DMS114 treated with DMSO at 0.1 percent for 48 hours (cell line): ENCODE measurements around the gene MAMDC4.

Experiments used
- DNase-seq: peaks from one replicate; lab custom pipeline; 2025; ENCODE audit not compliant: unreplicated experiment; lab: John Stamatoyannopoulos, UW

MAMDC4 gene

DNA sequence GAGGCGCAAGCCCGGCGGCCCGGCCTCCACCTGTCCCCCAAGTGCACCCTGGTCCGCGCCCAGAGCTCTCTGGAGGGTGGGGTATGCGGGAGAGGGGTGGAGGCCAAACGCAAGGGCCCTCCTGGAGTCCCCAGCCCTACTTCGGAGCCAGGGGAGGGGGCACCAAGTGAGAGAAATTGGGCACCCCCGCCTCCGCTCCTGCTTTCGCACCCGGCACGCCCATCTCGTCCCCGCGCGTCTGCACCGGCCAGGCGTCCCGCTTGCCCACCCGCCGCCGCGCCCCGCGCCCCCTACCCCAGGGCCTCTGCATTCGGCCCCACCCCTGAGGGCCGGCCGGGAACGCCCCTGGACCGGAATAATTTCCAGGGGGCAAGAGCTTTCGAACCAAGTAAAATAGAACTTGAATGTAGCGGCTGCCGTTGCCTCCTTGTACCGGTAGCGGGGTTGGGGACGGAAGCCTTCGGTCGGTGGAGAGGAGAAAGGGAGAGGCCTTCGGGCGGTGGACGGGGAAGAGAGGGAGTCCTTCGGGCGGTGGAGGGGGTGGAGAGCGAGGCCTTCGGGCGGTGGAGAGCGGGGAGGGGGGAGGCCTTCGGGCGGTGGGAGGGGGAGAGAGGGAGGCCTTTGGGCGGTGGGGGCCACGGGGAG, 3.6 kb upstream of the MAMDC4 start:
- peak; percentile 54 for DNase-seq

DNA sequence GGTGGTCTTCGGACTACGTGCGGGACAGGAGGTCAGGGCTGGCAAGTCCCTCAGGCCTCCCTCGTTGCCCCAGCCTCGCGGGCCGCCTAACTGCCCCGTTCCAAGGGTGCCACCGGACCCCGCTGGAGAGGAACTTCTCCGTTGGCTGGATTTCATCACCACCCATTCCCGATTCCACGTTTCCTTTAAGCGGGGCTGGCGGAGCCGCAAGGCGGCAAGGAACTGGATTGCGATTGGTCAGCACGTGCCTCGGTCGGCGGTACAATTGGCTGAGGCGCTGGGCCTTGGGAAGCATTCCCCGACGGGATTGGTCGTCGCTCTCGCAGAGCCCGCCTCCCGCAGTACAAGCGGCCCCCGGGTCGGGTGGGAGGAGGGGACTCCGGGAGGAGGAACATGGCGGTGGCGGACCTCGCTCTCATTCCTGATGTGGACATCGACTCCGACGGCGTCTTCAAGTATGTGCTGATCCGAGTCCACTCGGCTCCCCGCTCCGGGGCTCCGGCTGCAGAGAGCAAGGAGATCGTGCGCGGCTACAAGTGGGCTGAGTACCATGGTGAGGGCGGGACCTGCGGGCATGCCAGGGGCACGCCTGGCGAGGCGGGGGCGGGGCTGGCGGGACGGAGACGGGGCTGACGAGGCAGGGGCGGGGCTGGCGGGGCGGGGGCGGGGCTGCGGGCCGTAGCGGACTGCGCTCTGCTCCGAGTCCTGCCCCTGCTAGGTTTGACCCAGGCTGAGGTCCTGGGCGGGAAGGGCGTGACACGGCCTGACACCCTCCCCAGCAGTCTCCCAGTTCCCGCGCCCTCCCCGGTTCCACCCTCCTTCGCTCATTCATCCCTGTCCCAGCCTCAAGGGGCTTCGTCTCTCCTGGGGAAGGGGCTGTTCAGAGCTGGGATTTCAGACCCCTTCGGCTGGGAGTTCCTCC, 2.8 kb upstream of the MAMDC4 start, which contains the start of gene PHPT1:
PHPT1 (plus strand) TSS at position 372 of the 922 bp plus-strand sequence; CDS start at position 394, 22 bp downstream.
- DNase-seq, result peak; percentile 94

DNA sequence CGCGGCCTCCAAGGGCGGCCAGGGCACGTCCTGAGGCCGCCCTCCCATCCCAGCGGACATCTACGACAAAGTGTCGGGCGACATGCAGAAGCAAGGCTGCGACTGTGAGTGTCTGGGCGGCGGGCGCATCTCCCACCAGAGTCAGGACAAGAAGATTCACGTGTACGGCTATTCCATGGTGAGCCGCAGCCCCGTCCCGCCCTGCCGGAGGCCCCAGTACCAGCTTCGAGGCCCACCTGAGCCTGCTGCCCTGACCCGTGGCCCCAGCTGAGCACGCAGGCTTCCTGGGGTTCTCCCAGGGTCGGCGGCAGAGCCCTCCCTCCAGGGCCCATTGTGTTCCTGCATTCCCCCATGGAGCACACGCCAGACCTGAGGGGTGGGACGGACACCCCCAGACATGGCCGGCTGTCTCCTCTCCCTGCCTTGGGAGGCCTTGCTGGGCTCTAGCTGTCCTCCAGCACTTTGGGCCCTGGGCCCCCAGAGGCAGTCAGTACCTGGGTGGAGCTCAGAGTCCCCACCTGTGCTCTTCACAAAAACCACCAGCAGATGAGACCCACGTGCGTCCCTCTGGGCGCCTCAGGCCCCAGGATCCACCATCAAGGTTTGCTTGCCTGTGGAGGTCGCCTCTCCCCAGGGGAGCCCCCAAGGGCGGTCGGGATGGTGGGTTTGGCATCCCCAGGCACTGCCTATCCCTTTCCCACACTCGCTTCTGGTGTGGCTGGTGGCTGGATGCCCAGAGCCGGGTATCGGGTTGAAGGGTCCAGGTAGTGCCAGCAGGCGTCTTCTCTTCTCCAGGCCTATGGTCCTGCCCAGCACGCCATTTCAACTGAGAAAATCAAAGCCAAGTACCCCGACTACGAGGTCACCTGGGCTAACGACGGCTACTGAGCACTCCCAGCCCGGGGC, 1.9 kb upstream of the MAMDC4 start:
- DNase-seq, result no peak

DNA sequence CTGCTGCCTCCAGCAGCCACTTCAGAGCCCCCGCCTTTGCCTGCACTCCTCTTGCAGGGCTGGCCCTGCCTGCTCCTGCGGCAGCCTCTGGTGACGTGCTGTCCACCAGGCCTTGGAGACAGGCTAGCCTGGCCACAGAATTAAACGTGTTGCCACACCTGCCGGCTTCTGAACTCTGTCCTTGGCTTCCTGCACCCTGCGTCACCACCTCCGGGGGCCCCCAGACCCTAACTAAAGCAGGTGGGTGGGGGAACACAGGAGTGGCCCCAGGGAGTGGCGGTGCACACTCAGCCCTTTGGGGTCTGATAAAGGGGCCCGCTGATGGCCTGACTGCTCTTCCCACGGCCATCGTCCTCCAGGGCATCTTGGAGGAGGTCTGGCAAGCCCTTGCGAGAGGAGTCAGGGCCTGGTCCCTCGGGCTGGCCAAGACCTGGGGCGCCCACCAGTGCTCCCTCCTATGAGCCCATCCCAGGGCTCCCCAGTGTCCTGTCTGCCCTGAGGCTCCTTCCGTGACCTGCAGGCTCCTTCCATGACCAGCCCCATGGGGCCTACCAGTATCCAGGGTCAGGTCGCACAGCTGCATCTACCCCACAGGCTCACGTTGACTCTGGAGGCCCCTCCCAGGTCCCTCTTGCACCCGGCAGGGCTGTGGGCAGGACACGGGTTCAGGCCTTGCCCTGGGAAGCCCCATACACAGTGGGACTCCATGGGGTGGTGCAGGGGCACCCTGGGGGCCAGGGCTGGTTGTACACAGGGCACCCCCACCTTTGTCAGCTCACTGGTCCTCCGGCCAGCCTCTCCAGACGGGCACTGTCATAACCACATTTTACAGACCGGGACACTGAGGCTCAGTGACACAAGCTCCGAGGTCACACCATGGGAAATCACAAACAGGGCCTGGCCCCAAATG, 1.0 kb upstream of the MAMDC4 start:
- DNase-seq, result no peak

DNA sequence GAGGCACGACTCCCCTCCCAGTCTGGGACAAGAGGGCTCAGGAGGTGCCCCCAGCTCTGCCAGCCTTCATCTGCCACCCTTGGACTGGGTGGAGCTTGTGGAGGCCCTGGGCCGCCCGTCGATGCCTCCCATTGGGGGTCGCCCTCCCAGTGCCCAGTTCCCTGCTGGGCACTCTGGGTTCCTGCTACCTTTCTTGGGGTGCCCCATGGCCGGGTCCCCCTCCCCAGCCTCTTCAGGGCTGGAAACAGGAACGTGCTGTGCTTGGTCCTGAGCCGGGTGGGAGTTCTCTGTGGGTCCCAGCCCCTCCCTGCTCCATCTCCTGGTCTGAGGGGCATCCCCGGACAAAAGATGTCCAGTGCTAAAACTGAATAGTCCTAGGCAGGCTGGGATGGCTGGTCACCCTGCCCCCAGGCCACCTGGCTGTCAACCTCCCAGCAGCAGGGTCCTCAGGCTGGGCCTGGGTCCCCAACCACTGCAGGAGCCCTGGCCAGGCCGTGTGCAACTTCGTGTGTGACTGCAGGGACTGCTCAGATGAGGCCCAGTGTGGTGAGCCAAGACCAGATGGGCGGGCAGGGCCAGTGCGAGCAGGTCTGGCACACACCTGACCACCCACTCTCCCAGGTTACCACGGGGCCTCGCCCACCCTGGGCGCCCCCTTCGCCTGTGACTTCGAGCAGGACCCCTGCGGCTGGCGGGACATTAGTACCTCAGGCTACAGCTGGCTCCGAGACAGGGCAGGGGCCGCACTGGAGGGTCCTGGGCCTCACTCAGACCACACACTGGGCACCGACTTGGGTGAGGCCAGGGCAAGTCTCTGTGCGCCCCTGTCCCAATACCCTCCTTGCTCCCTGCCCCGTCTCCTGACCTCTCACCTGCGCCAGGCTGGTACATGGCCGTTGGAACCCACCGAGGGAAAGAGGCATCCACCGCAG, 784 bp downstream of the MAMDC4 start:
- DNase-seq, result no peak

DNA sequence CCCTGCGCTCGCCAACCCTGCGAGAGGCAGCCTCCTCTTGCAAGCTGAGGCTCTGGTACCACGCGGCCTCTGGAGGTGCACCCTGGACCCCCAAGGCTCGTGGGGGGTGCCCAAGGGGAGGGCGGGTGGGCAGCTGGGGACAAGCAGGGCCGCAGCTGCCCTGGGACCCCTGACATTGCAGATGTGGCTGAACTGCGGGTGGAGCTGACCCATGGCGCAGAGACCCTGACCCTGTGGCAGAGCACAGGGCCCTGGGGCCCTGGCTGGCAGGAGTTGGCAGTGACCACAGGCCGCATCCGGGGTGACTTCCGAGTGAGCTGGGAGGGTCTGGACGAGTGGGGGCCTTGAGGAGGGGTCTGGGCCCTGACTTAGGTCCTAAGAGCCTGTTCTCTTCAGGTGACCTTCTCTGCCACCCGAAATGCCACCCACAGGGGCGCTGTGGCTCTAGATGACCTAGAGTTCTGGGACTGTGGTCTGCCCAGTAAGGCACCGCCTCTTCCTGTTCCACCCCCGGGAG, 1.5 kb downstream of the MAMDC4 start:
- no peak for DNase-seq

DNA sequence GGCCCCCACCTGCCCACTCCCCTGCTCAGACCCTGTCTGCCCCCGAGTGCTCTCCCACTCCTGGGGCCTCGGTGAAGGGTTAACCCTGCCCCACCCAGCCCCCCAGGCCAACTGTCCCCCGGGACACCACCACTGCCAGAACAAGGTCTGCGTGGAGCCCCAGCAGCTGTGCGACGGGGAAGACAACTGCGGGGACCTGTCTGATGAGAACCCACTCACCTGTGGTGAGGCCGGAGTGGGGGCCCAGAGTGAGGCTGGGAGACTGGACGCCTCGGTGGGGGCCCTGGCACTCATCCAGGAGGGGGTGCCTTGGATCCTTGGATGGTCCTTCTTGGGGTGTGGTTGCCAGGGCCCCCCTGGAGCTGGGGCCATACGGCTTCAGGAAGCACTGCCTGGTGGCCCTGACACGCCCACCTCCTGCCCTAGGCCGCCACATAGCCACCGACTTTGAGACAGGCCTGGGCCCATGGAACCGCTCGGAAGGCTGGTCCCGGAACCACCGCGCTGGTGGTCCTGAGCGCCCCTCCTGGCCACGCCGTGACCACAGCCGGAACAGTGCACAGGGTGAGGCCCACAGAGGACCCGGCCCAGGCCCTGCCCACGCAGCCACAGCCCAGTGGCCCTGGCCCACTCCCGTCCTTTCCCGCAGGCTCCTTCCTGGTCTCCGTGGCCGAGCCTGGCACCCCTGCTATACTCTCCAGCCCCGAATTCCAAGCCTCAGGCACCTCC, 2.1 kb downstream of the MAMDC4 start:
- no peak for DNase-seq

DNA sequence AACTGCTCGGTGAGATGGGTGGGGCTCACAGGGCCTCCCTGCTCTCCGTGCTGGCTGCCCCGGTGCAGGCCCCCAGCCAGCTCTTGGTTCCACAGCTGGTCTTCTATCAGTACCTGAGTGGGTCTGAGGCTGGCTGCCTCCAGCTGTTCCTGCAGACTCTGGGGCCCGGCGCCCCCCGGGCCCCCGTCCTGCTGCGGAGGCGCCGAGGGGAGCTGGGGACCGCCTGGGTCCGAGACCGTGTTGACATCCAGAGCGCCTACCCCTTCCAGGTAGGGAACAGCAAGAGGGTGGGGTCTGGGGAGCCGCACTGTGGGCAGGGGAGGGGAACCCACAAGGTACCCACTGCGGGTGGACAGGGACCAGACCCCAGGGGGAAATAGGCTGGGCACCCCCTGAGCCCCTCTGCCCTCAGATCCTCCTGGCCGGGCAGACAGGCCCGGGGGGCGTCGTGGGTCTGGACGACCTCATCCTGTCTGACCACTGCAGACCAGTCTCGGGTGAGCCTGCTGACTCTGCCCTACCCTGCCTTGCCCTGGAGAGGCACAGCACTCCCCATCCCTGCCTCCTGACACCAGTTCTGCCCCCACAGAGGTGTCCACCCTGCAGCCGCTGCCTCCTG, 2.8 kb downstream of the MAMDC4 start:
- DNase-seq, result no peak

DNA sequence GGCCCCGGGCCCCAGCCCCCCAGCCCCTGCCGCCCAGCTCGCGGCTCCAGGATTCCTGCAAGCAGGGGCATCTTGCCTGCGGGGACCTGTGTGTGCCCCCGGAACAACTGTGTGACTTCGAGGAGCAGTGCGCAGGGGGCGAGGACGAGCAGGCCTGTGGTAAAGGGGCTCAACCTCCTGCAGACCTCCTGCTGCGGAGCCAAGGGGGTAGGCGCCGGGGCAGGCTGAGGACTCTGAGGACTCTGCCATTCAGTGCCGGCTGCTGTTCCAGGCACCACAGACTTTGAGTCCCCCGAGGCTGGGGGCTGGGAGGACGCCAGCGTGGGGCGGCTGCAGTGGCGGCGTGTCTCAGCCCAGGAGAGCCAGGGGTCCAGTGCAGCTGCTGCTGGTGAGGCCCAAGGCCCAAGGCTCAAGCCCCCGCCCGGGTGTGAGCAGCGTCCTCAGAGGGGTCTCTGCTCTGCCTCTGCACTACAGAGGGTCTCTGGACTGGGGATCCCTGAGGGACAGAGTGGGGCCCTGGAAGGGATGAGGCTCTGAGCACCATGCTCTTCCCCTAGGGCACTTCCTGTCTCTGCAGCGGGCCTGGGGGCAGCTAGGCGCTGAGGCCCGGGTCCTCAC, 3.4 kb downstream of the MAMDC4 start:
- no peak for DNase-seq

DNA sequence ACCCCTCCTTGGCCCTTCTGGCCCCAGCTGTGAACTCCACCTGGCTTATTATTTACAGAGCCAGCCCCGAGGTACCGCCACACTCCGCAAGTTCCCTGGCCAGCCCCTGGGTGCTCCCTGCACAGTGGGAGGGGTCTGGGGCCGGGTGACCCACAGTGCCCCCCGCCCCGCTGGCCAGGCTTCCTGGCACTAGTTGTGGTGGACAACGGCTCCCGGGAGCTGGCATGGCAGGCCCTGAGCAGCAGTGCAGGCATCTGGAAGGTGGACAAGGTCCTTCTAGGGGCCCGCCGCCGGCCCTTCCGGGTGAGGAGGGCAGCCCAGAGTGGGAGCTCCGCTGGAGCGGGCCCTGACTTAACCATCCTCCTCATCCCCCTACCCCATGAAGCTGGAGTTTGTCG, 3.9 kb downstream of the MAMDC4 start:
- no peak for DNase-seq

DNA sequence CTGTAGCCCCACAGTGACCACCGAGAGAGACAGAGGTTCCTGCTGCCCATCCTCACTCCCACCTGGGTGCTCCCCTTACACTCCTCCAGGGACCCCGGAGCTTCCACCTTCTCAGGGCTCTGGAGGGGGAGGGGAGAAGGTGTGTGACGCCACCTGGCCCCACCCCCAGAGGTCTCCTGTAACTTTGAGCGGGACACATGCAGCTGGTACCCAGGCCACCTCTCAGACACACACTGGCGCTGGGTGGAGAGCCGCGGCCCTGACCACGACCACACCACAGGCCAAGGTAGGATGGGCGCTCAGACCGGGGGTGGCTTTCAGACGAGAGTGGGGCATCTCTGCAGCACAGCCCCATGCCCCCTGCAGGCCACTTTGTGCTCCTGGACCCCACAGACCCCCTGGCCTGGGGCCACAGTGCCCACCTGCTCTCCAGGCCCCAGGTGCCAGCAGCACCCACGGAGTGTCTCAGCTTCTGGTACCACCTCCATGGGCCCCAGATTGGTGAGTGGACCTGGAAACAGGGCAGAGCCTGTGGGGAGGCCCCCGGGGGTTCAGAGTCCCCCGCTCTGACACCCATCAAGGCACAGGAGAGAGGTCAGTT, 4.5 kb downstream of the MAMDC4 start:
- DNase-seq, result no peak

DNA sequence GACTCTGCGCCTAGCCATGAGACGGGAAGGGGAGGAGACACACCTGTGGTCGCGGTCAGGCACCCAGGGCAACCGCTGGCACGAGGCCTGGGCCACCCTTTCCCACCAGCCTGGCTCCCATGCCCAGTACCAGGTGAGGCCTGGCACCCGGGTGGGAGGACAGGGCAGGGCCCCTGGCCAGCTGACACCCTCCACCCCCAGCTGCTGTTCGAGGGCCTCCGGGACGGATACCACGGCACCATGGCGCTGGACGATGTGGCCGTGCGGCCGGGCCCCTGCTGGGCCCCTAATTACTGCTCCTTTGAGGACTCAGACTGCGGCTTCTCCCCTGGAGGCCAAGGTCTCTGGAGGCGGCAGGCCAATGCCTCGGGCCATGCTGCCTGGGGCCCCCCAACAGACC, 5.0 kb downstream of the MAMDC4 start:
- no peak for DNase-seq

DNA sequence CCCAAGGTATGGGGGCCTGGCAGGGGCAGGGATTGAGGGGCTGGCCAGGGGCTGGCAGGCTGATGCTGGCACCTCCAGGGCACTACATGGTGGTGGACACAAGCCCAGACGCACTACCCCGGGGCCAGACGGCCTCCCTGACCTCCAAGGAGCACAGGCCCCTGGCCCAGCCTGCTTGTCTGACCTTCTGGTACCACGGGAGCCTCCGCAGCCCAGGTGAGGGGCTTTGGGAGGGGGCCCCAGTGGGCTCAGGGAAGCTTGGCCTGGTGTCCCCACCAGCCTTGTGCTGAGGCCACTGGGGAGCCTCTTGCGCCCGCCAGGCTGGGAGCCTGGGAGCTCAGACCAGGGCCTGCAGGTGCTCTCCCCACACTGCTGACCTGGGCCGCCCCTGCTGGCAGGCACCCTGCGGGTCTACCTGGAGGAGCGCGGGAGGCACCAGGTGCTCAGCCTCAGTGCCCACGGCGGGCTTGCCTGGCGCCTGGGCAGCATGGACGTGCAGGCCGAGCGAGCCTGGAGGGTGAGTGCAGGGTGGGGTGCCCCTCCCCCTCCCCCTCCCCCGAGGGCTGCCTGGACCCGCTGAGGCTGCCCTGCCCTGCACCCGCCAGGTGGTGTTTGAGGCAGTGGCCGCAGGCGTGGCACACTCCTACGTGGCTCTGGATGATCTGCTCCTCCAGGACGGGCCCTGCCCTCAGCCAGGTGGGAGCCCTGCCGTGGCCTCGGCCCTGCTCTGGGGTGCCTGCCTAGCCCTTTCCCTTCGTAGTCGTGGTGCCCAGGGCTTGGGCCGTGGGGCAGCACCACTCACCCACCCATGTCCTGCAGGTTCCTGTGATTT, 5.7 kb downstream of the MAMDC4 start:
- DNase-seq, result no peak

DNA sequence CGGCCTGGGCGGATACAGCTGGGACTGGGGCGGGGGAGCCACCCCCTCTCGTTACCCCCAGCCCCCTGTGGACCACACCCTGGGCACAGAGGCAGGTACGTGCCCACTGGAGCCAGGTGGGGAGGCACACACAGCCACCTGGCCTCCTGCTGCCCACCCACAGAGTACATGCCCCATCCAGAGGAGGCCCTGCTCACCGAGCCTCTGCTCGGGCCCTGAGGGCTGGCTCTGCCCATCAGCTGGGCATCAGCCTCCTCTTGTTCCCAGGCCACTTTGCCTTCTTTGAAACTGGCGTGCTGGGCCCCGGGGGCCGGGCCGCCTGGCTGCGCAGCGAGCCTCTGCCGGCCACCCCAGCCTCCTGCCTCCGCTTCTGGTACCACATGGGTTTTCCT, 6.3 kb downstream of the MAMDC4 start:
- no peak for DNase-seq

DNA sequence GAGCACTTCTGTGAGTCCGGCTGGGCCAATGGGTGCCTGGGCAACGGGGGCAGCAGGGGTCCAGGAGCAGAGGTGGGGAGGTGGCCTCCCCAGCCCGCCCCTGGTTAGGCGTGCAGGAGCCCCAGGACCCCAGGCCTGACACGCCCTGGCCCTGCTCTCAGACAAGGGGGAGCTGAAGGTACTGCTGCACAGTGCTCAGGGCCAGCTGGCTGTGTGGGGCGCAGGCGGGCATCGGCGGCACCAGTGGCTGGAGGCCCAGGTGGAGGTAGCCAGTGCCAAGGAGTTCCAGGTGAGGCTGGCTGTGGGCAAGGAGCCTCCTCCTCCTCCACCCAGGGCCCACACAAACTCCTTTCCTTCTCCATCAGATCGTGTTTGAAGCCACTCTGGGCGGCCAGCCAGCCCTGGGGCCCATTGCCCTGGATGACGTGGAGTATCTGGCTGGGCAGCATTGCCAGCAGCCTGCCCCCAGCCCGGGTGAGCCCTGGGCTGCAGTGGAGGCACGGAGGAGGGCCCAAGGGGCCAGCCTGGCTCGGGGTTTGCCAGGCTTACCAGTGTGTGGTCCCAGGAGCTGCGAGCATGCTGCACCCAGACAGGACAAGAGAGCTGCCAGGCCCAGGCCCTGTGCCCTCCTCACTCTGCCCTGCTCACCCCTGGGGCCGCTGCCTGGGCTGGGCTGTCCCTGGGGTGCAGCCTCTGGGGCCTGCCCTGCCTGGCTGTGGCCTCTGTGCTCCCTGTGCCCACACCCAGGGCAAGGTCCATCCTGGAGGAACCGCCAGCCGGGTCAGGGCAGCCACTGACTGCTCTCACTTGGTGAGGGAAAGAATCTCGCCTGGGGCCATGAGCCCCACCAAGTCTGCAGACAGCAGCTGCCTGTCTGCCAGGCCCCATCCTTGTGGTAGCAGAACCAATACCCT, 7.0 kb downstream of the MAMDC4 start:
- DNase-seq, result no peak
